ENCODE results near the gene MSI2.

DNA sequence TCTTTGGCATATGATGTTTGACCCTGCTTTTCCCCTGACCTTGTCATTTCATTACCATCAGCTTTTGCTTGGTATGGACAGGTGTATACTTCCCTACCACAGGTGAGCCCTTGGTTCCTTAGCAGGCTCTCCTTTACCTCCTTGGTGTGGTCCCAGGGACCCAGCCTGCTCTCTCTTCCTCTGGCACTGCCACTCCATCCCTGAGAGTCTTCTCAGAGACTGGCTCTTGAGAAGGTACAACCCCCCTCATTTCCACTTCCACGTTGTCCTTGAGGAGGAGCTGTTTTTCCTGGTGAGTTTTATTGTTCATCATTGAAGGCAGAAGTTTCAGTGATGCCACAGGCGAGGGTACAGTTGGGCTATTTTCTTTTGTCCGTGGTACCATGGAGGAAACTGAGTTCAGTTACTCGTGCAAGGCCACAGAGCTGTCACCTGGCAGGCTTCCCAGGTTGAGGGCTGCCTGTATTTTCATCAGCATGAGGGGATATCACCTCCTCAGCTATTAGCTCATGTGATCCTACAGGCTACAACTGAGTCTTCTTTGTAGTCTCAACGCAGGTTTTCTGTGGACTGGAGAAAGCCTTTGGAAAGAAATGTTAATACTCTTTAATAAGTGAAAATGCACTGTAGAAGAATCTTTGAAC, 52.3 kb downstream of the MSI2 start:
- TF ChIP-seq POLR2AphosphoS5 (IDR thresholded peaks at IDR 0.05; ENCODE audit: borderline replicate concordance, low read depth, low read length) = no peak
- TF ChIP-seq FOXP2 (optimal IDR thresholded peaks at IDR 0.05; ENCODE audit: control extremely low read depth, extremely low read length, insufficient read depth) = no peak

All from SK-N-MC (cell line).